ENCODE data around the gene IPCEF1.

Gene IPCEF1

GRCh38 chr6:154292855-154293519, 63.6 kb downstream of the IPCEF1 start:
- no peak for DNase-seq (ENCODE audit: low read depth)

GRCh38 chr6:154292066-154292465, 64.5 kb downstream of the IPCEF1 start:
- DNase-seq (ENCODE audit: low read depth), result no peak

GRCh38 chr6:154289818-154290508, 66.6 kb downstream of the IPCEF1 start:
- DNase-seq (ENCODE audit: low read depth), result no peak

- DNase-seq (ENCODE audit: low read depth), result no peak
These were observed 70.8 kb downstream of the IPCEF1 start for GRCh38 chr6:154285826-154286225.

- DNase-seq (ENCODE audit: low read depth), result no peak
These were observed 72.2 kb downstream of the IPCEF1 start for GRCh38 chr6:154284313-154284853.

GRCh38 chr6:154280521-154280920, 76.1 kb downstream of the IPCEF1 start:
- no peak for DNase-seq (ENCODE audit: low read depth)

GRCh38 chr6:154277629-154278017, 79.0 kb downstream of the IPCEF1 start:
- DNase-seq (ENCODE audit: low read depth), result no peak

GRCh38 chr6:154276810-154277628, 79.6 kb downstream of the IPCEF1 start:
- no peak for DNase-seq (ENCODE audit: low read depth)

GRCh38 chr6:154274168-154274567, 82.4 kb downstream of the IPCEF1 start:
- no peak for DNase-seq (ENCODE audit: low read depth)

- no peak for DNase-seq (ENCODE audit: low read depth)
These were observed 88.1 kb downstream of the IPCEF1 start for GRCh38 chr6:154268486-154268885.

- DNase-seq (ENCODE audit: low read depth), result no peak
These were observed 89.0 kb downstream of the IPCEF1 start for GRCh38 chr6:154267508-154268106.

- no peak for DNase-seq (ENCODE audit: low read depth)
These were observed 90.0 kb downstream of the IPCEF1 start for GRCh38 chr6:154266560-154267099.

GRCh38 chr6:154261688-154262397, 94.8 kb downstream of the IPCEF1 start:
- no peak for DNase-seq (ENCODE audit: low read depth)

GRCh38 chr6:154258064-154258757, 98.4 kb downstream of the IPCEF1 start:
- DNase-seq (ENCODE audit: low read depth), result no peak

GRCh38 chr6:154257067-154257466, 99.5 kb downstream of the IPCEF1 start:
- no peak for DNase-seq (ENCODE audit: low read depth)

GRCh38 chr6:154252678-154253077, 103.9 kb downstream of the IPCEF1 start:
- no peak for DNase-seq (ENCODE audit: low read depth)

GRCh38 chr6:154251116-154251515, 105.5 kb downstream of the IPCEF1 start:
- no peak for DNase-seq (ENCODE audit: low read depth)

- DNase-seq (ENCODE audit: low read depth), result no peak
These were observed 106.9 kb downstream of the IPCEF1 start for GRCh38 chr6:154249499-154250298.

GRCh38 chr6:154247119-154247861, 109.3 kb downstream of the IPCEF1 start:
- DNase-seq (ENCODE audit: low read depth), result no peak

All from stimulated activated CD8-positive, alpha-beta memory T cell treated with anti-CD3 and anti-CD28 coated beads, Interleukin-12 subunit alpha, Interleukin-12 subunit beta, amount 100 ng/mL, for 4 hours (primary cell).